Neural crest cell (in vitro differentiated cells): ENCODE measurements around the gene NNAT. TPM values are rescaled to one million over a fixed set of nuclear protein-coding genes. Genes with fewer than 3 reads are reported as not detected.

ENCODE experiments used
- DNase-seq: peaks from one replicate; pipeline ENCODE4 v3.0.0; 2021; ENCODE audit warnings: low read depth, mixed read lengths, low spot score
- H3K27ac Mint-ChIP-seq: one replicate; pipeline ENCODE4 v1.8.0; 2021; ENCODE audit warnings: mild to moderate bottlenecking, mixed read lengths; ENCODE audit not compliant: unreplicated experiment
- H3K27me3 Mint-ChIP-seq: 2 replicates; pipeline ENCODE4 v1.8.0; 2021; ENCODE audit warnings: low read depth, mild to moderate bottlenecking, mixed read lengths
- H3K36me3 Mint-ChIP-seq: 2 replicates; pipeline ENCODE4 v1.8.0; 2021; ENCODE audit warnings: low read depth, mild to moderate bottlenecking, mixed read lengths
- H3K4me1 Mint-ChIP-seq: 2 replicates; pipeline ENCODE4 v1.8.0; 2021; ENCODE audit warnings: mixed read lengths
- H3K4me3 Mint-ChIP-seq: one replicate; pipeline ENCODE4 v1.8.0; 2021; ENCODE audit warnings: mild to moderate bottlenecking, mixed read lengths
- H3K9me3 Mint-ChIP-seq: 2 replicates; pipeline ENCODE4 v1.8.0; 2021; ENCODE audit warnings: mixed read lengths
- total RNA-seq: library from RNA; stranded (reverse); gene quantifications from 2 replicates; pipeline ENCODE4 v1.2.1, GENCODE V29; 2021
- TF ChIP-seq, protein P1 (sequence below): fragments of 200-600 bp; sonication (generic); conservative IDR thresholded peaks from 2 replicates; pipeline ENCODE4 v1.5.0; 2021; ENCODE audit warnings: antibody characterized with exemption, mild to moderate bottlenecking

Gene NNAT
- total RNA-seq, 1 donor from 2014 or later = 113 TPM

GRCh38 chr20:37566590-37567330 lies 45.7 kb downstream of the NNAT start:
- Mint-ChIP-seq H3K4me3 (no peak overlapping the region), H3K9me3 (no peaks in the 10 kb centered on the region), H3K4me1 (peaks cover 31% of the 10 kb centered on the region), H3K27ac (no peak overlapping the region), H3K36me3 (no peaks in the 10 kb centered on the region), H3K27me3 (peaks cover 31% of the 10 kb centered on the region)
- no peak for DNase-seq
- TF ChIP-seq, protein P1, sequence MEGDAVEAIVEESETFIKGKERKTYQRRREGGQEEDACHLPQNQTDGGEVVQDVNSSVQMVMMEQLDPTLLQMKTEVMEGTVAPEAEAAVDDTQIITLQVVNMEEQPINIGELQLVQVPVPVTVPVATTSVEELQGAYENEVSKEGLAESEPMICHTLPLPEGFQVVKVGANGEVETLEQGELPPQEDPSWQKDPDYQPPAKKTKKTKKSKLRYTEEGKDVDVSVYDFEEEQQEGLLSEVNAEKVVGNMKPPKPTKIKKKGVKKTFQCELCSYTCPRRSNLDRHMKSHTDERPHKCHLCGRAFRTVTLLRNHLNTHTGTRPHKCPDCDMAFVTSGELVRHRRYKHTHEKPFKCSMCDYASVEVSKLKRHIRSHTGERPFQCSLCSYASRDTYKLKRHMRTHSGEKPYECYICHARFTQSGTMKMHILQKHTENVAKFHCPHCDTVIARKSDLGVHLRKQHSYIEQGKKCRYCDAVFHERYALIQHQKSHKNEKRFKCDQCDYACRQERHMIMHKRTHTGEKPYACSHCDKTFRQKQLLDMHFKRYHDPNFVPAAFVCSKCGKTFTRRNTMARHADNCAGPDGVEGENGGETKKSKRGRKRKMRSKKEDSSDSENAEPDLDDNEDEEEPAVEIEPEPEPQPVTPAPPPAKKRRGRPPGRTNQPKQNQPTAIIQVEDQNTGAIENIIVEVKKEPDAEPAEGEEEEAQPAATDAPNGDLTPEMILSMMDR = no peak

DNA sequence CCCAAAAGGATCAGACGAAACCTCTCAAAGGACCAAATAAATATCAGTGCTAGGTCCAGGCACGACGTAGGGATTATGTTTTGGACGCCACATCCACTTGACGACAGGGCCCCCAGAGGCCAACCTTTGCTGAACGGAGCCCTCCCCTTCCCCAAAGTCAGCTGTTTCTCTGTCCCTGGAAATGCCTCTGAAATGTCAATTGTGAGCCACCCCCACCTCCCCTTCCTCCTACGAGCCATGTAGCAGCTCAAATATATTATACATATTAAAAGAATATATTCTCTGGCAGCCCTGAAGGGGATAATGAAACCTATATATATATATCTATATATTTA lies 46.2 kb downstream of the NNAT start:
- Mint-ChIP-seq H3K27me3 (peaks cover 31% of the 10 kb centered on the region), H3K4me3 (no peak overlapping the region), H3K36me3 (no peaks in the 10 kb centered on the region), H3K4me1 (peaks cover 31% of the 10 kb centered on the region), H3K27ac (no peak overlapping the region), H3K9me3 (no peaks in the 10 kb centered on the region)
- DNase-seq = no peak
- TF ChIP-seq, protein P1 = no peak

DNA sequence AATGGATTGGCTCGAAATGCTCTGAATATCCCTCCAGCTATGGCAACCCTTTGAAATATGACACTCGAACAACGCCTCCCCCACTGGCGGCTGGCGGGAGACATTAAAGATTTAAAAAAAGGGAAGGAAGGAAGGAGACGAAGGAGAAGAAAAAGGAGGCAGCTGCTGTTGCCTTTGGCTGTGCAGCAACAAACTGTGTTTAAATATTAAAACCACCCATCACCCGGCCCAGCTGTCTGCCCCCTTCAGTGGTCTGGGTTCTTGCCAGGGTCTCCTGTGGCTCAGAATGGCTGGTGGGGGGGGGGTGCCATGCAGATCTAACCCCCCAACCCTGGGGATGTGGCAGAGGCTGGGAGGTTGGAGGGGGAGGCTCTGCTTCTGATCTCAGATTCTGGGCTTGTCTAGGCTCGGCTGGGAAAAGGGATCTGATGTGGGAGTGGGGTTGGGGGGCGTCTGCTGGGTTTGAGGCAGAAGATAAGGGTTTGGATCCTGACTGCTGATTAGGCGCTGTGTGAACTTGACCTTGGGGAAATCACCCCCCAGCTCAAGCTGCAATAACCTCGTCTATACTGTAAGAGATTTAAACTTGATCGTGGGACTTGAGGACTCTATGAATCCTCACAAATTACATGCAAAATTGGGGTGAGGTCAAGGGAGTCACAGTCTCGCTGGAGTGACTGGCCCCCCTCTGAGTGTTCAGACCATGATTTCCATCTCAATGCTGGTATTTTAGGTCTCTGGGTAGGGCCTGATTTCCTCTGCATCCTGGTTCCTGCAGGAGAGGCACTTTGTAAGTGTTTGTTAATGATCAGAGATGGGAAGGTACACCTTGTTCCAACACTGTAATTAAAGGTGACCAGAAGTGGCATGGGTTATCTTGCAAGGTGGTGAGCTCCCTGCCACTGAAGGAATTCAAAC lies 46.9 kb downstream of the NNAT start:
- H3K4me3 Mint-ChIP-seq = no peak overlapping the region
- H3K9me3 Mint-ChIP-seq = no peaks in the 10 kb centered on the region
- peaks cover 31% of the 10 kb centered on the region for H3K4me1 Mint-ChIP-seq
- H3K36me3 Mint-ChIP-seq = no peaks in the 10 kb centered on the region
- TF ChIP-seq, protein P1 = no peak
- H3K27me3 Mint-ChIP-seq = peaks cover 33% of the 10 kb centered on the region
- DNase-seq = no peak
- no peak overlapping the region for H3K27ac Mint-ChIP-seq

DNA sequence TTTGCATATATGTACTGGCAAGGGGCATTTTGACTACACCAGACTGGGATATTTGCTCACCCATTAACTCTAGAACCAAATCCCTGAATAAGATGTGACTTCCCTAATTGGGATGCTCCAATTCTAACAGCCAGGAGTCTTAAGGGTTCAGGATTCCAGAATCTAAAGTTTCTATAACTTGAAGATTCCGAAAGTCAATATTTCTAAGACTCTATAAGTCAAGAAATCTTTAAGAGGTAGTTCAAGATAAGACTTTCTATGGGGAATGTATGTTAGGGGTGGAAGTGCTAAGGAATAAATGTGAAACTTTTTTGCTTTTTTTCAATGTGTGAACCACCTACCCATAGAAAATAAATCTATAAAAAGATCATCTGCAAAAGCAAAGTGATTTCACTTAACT lies 49.4 kb downstream of the NNAT start:
- Mint-ChIP-seq H3K27me3 (peaks cover 29% of the 10 kb centered on the region), H3K4me1 (peaks cover 26% of the 10 kb centered on the region), H3K9me3 (no peaks in the 10 kb centered on the region), H3K4me3 (no peak overlapping the region), H3K27ac (no peak overlapping the region), H3K36me3 (no peaks in the 10 kb centered on the region)
- no peak for DNase-seq
- TF ChIP-seq, protein P1 = no peak

GRCh38 chr20:37571033-37571432 lies 50.0 kb downstream of the NNAT start:
- H3K4me1 Mint-ChIP-seq = peaks cover 22% of the 10 kb centered on the region
- no peak overlapping the region for H3K4me3 Mint-ChIP-seq
- no peak for DNase-seq
- H3K36me3 Mint-ChIP-seq = no peaks in the 10 kb centered on the region
- no peaks in the 10 kb centered on the region for H3K9me3 Mint-ChIP-seq
- peaks cover 25% of the 10 kb centered on the region for H3K27me3 Mint-ChIP-seq
- H3K27ac Mint-ChIP-seq = no peak overlapping the region
- TF ChIP-seq, protein P1 = no peak

Other genes starting within 250 kb of the NNAT start
- gene MANBAL, start 231.6 kb upstream of the NNAT start, total RNA-seq = 44.8 and 50.8 TPM in 2 replicates
- 58.6 and 60.4 TPM in 2 replicates for gene SRC, start 175.1 kb upstream of the NNAT start, total RNA-seq
- gene BLCAP, start 6.6 kb downstream of the NNAT start, total RNA-seq = 43.2 and 44.2 TPM in 2 replicates
- 87.7 and 94.9 TPM in 2 replicates for gene CTNNBL1, start 172.8 kb downstream of the NNAT start, total RNA-seq